Vagina (tissue), 2 donors: ENCODE results near the gene KCTD18. TPM values are rescaled to one million over a fixed set of nuclear protein-coding genes. Genes with fewer than 3 reads are reported as not detected.

Experiments used
- DNase-seq, 2 donors: peaks; one replicate each; pipeline ENCODE4 v3.0.0-alpha.2; 2017; ENCODE audit errors: extremely low spot score in 2 of 2
- H3K27ac ChIP-seq: fragments of 200-600 bp; sonication (generic); one replicate; pipeline ENCODE4 v1.5.1; 2019
- H3K27me3 ChIP-seq: fragments of 200-600 bp; sonication (generic); one replicate; pipeline ENCODE4 v1.5.1; 2019
- H3K36me3 ChIP-seq, 2 donors: fragments of 200-600 bp; sonication (generic); one replicate each; pipeline ENCODE4 v1.5.1; 2017 to 2019
- H3K4me1 ChIP-seq: fragments of 200-600 bp; sonication (generic); one replicate; pipeline ENCODE4 v1.5.1; 2019
- H3K4me3 ChIP-seq, 2 donors: fragments of 200-600 bp; sonication (generic); 1 replicate in 1 of 2; 2 replicates in 1 of 2; pipeline ENCODE4 v1.5.1; 2016 to 2019
- H3K9me3 ChIP-seq: fragments of 200-600 bp; sonication (generic); one replicate; pipeline ENCODE4 v1.5.1; 2019
- CTCF ChIP-seq, 3 experiments: fragments of 450-650 bp in 2 of 3; fragments of 200-600 bp in 1 of 3; sonication (generic) in 1 of 3; IDR thresholded peaks; one replicate each; pipeline ENCODE4 v1.5.1; 2017 to 2019; ENCODE audit warnings: antibody characterized with exemption in 3 of 3, mild to moderate bottlenecking in 2 of 3, moderate library complexity in 2 of 3
- POLR2A ChIP-seq, 2 donors: fragments of 450-650 bp; IDR thresholded peaks; one replicate each; pipeline ENCODE4 v1.6.1; 2017; ENCODE audit warnings: antibody characterized with exemption in 2 of 2, mild to moderate bottlenecking in 2 of 2, moderate library complexity in 2 of 2
- POLR2AphosphoS5 ChIP-seq, 2 donors: sonication (generic); formaldehyde crosslinking; IDR thresholded peaks; one replicate each; pipeline ENCODE4 v1.9.0; 2017; ENCODE audit warnings: antibody characterized with exemption in 2 of 2, mild to moderate bottlenecking in 2 of 2, low read depth in 1 of 2; ENCODE audit not compliant: insufficient read depth in 1 of 2
- intact Hi-C: fragments of 100-400 bp; cut with DNase I; formaldehyde crosslinking; loops from one replicate; pipeline ENCODE4 v1.15.1; 2023
- total RNA-seq: library from RNA; depleted of rRNA; stranded (reverse); fragments of >200 nt; gene quantifications from one replicate; pipeline ENCODE4 v1.2.3, GENCODE V29; 2016

KCTD18 gene
- total RNA-seq, 1 donor from 2014 or later = 16.9 TPM

DNA sequence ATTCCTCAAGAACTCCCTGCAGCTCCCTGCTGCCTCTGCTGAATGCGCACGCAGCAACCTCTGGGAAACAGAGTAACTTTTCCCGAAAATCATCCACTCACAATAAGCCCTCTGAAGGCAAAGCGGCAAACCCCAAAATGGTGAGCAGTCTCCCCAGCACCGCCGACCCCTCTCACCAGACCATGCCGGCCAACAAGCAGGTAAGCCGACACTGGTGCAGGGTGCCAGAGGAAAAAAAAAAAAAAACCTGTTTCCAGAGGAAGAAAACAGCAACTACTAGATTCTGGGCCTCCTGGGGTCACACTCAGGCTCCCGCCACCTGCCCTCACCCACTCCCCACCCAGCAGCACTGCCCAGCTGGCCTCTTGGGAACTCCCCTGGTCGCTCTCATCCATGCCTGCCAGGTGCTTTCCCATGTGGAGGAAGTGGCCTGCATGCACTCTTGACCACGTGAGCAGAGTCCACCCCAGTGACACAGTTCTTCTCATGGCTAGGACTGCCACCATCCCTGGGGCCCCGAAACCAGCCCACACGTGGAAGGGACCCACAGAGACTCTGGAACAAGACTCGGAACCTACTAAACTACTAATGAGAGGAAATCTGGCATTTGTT, 36.9 kb downstream of the KCTD18 start:
- Histone ChIP-seq H3K4me1 (no peaks in the 10 kb centered on the region), H3K9me3 (no peaks in the 10 kb centered on the region), H3K27me3 (no peaks in the 10 kb centered on the region), H3K4me3 (no peak overlapping the region), H3K36me3 (peaks cover 0 to 42% of the 10 kb centered on the region in 2 donors), H3K27ac (no peak overlapping the region)
- no peak for DNase-seq
- intact Hi-C loops = no loop called here
- no peak for TF ChIP-seq CTCF (IDR thresholded peaks at IDR 0.05)
- TF ChIP-seq POLR2AphosphoS5 (IDR thresholded peaks at IDR 0.05; ENCODE audit: insufficient read depth in 1 of 2, low read depth in 1 of 2) = no peak
- TF ChIP-seq POLR2A (IDR thresholded peaks at IDR 0.05) = no peak

DNA sequence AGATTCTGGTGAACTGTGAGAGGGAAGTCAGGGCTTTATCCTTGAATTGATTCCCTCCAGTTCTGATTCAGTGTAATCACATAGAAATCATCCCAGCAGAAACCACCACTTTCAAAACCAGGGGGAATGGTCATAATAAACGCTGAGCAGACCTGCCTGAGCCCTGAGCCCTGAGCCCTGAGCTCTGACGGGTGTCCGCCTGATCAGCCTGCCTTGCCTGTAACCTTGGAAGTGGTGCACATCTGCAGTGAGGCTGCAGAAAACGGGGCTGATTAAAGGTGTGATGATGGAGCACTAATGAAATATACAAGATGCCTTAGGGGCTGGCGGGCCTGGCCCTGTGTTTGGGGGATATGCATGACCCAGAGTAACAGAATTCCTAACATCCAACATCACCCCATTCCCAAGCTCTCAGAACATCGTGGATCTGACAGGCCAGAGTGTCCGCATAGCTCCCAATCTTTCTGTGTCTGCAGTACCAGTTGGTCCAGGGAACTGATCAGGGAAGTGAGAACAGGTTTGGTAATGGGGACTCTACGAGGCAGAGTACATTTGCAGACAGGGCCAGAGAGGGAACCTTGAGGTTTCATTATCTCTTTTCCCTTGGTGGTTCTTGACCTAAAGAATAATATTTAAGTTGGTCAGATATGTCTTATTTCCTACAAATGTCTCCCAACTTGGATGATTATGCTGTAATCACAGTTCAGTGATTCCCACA, 37.8 kb downstream of the KCTD18 start:
- no peak overlapping the region for H3K4me3 ChIP-seq
- intact Hi-C loops = no loop called here
- no peak overlapping the region for H3K27ac ChIP-seq
- peaks cover 0 to 42% of the 10 kb centered on the region in 2 donors for H3K36me3 ChIP-seq
- no peak for DNase-seq
- no peaks in the 10 kb centered on the region for H3K27me3 ChIP-seq
- no peaks in the 10 kb centered on the region for H3K4me1 ChIP-seq
- H3K9me3 ChIP-seq = no peaks in the 10 kb centered on the region
- TF ChIP-seq POLR2AphosphoS5 (IDR thresholded peaks at IDR 0.05; ENCODE audit: insufficient read depth in 1 of 2, low read depth in 1 of 2) (no peak), CTCF (IDR thresholded peaks at IDR 0.05) (no peak), POLR2A (IDR thresholded peaks at IDR 0.05) (no peak)

- H3K4me3 ChIP-seq = no peak overlapping the region
- H3K9me3 ChIP-seq = no peaks in the 10 kb centered on the region
- no peaks in the 10 kb centered on the region for H3K27me3 ChIP-seq
- no peaks in the 10 kb centered on the region for H3K4me1 ChIP-seq
- intact Hi-C loops = no loop called here
- H3K36me3 ChIP-seq = peaks cover 0 to 42% of the 10 kb centered on the region in 2 donors
- no peak for TF ChIP-seq POLR2AphosphoS5 (IDR thresholded peaks at IDR 0.05; ENCODE audit: insufficient read depth in 1 of 2, low read depth in 1 of 2)
- peak in 2 of 3 experiments; percentile 20 to 27 for TF ChIP-seq CTCF (IDR thresholded peaks at IDR 0.05)
- no peak overlapping the region for H3K27ac ChIP-seq
- DNase-seq = no peak
Observed at GRCh38 chr2:200471324-200471848, 38.5 kb downstream of the KCTD18 start.

DNA sequence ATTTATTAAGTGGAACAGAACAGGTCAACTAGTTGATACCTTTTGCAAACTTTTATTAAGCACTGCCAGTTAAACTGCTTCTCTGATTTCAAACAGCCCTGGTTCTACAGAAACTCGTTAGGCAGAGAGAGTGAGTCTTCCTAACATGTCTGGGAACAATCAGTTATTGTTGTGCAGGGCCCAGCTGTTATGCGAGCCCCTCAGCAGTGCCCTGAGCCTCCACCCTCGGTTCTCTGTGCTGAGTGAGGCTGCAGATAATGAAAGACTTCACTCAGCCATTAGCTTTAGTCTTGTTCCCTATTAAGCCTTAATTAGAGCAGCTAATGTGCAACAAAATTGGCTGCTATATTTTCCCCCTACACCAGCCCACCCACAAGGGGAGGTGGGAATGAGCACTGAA, 39.6 kb downstream of the KCTD18 start:
- intact Hi-C loops = no loop called here
- H3K36me3 ChIP-seq = peaks cover 0 to 39% of the 10 kb centered on the region in 2 donors
- H3K27ac ChIP-seq = no peak overlapping the region

More for the DNA sequence above, 39.6 kb downstream of the KCTD18 start:
- Histone ChIP-seq H3K27me3 (no peaks in the 10 kb centered on the region), H3K9me3 (no peaks in the 10 kb centered on the region), H3K4me1 (no peaks in the 10 kb centered on the region), H3K4me3 (no peak overlapping the region)
- DNase-seq = no peak
- no peak for TF ChIP-seq POLR2AphosphoS5 (IDR thresholded peaks at IDR 0.05; ENCODE audit: insufficient read depth in 1 of 2, low read depth in 1 of 2)
- no peak for TF ChIP-seq CTCF (IDR thresholded peaks at IDR 0.05)
- TF ChIP-seq POLR2A (IDR thresholded peaks at IDR 0.05) = no peak
